NCI-H446 treated with DMSO at 0.1 percent for 48 hours (cell line): Measurements from ENCODE around the gene SUFU.
"Not testable (repeated sequence)": the region's sequence is repeated elsewhere in the genome, so short reads cannot be mapped to it uniquely, and the experiment has no call there.

Experiments
- DNase-seq: peaks from one replicate; lab custom pipeline; 2025; lab: John Stamatoyannopoulos, UW

The SUFU gene

DNA sequence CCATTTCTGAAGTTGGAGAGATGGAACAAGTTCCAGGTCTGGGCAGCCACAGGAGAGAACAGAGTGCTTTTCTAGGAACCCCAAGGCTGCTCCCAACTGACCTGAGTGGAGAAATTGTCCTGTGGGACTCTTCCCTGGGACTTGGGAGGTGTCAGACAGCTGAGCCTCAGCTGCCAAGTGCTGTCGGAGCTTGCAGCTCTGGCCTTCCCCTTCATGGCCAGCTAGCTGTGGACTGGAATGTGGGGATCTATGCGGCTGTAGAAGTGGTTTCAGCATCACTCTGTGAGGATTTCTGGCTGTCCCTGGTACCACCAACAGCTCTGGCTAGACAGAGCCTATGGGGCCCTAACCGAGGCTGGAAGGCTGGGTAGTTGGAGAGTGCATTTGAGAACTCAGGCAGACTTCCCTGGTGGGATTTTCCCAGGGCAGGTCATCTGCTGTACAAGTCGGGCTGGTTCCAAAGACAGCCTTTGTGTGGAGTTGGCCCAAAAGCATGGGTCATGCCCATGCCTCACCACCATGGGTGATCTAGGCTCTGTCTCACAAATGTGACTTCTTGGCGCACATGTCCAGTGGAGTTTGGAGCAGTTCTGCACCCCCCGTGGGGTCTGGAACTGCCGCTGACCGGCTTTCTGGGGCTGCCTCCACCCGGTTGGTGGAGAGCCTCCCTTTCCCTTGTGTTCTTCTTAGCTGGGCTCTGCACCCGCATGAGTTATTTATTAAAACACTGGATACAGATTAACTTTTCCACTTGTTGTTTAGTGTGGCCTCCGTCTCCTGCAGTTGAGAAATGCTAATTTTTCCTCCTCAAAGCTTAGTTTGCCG lies 10.9 kb downstream of the SUFU start:
- no peak for DNase-seq

DNA sequence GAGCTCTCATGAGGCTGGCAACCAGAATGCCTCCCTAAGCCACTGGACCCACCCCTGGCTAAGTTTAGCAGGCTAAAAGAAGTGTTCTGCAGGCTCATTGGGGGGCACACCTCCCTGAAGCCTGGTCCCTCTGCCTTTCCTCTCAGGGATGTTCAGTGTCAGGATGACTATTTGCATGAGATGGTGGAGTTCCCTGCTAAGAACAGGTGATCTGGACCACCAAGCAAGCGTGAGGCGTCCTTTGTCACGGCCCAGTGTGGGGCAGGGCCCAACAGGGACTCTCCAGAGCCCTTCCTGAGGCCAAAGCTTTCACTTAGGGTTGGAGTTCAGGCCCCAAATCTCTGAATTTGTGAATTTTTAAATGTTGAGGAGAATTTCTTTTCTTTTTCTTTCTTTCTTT lies 12.0 kb downstream of the SUFU start:
- DNase-seq, result no peak

DNA sequence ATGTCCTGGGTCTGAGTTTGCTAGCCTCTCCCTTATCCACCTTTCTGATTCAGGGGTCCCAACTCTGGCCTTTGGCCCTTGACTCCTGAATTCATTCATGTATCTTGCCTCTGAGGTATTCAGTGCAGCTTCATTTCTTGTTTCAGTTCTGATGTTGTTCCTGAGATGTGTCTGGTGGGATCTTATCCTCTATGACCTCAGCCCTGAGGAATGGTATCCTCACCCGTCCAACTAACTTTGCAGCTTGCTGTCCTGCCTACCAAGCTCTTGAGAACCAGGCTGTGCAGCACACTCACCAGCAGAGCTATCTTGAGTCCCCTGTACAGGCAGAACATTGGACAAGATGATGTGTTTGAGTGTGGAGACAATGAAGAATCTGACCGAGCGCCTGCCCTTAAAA lies 13.8 kb downstream of the SUFU start:
- DNase-seq, result no peak

DNA sequence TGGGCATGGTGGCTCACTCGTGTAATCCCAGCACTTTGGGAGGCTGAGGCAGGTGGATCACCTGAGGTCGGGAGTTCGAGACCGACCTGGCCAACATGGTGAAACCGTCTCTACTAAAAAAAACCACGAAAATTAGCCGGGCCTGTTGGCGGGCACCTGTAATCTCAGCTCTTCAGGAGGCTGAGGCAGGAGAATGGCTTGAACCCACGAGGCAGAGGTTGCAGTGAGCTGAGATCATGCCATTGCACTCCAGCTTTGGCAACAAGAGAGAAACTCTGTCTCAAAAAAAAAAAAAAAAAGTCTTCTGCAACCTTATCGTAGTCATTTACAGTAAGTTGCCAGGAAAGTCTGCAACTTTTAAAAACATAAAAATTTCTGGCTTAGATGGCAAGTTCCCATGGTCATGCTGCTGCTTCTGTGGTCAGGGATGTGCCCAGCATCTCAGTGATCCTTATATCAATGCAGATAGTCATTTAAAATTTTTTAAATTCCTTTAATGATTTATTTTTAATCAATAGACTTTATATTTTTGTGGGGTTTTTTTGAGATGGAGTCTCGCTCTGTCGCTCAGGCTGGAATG lies 15.6 kb downstream of the SUFU start:
- DNase-seq, result no peak

GRCh38 chr10:102522874-102523249 lies 19.1 kb downstream of the SUFU start:
- DNase-seq, result no peak

- no peak for DNase-seq
These were observed 19.7 kb downstream of the SUFU start for GRCh38 chr10:102523250-102524029.

DNA sequence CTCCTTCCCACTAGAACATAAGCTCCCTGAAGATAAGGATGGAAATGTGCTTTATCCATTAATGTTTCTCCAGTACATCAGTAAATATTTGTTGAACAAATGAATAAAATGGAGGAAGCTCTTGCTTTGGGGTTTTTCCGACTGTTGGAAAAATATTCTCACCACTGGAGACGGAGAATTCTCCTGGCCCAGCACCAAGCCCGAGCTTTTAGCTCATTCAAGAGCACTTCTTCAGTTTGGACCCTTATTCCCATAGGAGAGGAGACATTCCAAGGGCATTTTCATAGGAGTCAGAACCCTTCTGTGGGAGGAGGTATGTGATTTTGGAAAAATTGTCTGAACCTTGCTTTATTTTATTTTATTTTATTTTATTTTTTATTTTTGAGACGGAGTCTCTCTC lies 21.0 kb downstream of the SUFU start:
- no peak for DNase-seq

DNA sequence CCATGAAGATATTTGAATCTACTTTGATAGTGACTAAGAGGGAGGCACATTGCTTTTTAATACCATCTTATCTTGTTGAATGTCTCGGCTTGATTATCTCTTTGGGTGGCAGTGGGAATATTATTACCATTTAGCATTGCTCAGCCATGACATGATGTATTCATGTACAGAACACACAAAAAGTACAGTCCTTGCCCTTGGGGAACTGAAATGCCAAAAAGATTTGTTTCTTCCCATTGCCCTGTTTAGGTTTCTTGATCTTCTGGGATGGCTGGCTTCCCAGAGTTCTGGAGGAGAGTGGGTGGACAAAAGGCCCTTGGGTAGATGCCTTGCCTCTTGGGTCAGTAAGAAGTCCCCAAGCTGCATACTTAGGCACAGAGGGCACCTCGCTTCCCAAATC lies 23.8 kb downstream of the SUFU start:
- no peak for DNase-seq

GRCh38 chr10:102534333-102534732 lies 30.6 kb downstream of the SUFU start:
- no peak for DNase-seq

- not testable (repeated sequence) for DNase-seq
These were observed 31.2 kb downstream of the SUFU start for GRCh38 chr10:102534966-102535365.

DNA sequence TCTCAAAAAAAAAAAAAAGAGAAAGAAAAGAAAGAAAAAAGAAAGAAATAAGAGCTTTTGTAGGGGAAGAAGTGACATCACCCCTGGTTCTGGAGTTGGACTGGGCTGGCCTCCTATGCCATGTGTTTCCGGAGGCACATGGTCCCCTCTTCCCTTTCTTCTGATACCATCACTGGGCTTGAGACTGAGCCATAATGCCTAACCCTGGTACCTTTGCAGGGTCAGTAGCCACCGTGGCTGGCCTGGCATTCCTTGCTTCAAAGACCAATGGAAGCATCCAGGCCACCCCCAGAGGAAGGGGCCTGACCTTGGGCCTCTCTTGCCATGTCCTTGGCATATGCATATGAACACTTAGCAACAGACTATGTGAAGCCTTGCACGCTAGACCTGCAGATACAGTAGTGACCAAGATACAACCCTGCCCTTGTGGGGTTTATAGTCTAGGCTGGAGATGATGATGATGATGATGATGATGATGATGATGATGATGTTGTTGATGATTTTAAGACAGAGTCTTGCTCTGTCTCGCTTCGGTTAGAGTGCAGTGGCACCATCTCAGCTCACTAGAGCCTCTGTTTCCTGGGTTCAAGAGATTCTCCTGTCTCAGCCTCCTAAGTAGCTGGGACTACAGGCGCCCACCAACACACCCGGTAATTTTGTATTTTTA lies 31.8 kb downstream of the SUFU start:
- no peak for DNase-seq

- no peak for DNase-seq
These were observed 33.6 kb downstream of the SUFU start for GRCh38 chr10:102537367-102537766.

DNA sequence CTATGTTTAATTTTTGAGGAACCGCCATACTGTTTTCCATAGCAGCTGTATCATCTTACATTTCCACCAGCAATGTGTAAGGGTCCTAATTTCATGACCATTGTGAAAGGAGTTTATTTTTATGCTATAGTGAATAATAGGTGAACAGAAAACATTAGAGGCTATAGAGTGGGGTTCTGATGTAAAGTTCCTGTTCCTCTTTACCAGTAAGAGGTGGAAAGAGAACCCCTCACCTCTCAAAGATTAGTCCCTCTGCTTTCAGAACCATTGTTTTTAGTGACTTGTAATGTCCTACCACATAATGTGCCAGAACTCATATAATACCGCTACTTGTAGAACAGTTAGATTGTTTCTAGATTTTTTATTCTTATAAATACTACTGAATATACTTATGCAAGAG lies 34.2 kb downstream of the SUFU start:
- DNase-seq, result no peak

DNA sequence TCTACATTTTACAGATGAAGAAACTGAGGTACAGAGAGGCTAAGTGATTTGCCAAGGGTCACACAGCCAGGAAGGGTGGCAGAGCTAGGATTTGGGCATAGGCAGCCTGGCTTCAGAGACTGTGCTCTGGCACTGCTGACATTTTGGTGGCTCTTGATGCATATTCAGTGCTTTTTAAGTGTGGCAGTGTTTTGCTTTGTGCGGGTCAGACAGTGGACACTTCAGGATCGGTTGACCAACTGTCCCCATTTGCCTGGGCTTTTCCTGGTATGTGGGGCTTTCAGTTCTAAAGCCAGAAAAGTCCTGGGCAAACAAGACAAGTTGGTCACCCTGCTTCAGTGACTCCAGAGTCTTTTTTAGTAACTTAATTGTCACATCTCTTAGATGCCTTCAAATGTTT lies 35.0 kb downstream of the SUFU start:
- DNase-seq, result no peak

DNA sequence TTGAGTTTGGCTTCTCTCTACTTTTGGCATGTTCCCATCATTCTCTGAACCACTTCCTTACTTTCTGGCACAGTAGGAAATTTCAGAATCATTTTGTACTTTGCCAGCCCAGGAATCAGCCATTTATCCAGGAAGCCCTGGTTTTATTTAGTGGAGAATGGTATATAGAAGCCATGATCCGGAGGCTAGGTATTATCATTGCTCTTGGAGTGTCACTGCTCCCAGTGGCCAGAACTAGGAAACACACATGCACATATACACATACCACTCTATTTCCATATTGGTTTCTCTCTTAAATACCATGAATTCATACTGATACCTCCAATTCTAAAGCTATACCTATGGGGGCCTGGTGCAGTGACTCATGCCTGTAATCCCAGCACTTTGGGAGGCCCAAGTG lies 36.3 kb downstream of the SUFU start:
- DNase-seq, result no peak

- DNase-seq, result no peak
These were observed 39.1 kb downstream of the SUFU start for GRCh38 chr10:102542800-102543418.

DNA sequence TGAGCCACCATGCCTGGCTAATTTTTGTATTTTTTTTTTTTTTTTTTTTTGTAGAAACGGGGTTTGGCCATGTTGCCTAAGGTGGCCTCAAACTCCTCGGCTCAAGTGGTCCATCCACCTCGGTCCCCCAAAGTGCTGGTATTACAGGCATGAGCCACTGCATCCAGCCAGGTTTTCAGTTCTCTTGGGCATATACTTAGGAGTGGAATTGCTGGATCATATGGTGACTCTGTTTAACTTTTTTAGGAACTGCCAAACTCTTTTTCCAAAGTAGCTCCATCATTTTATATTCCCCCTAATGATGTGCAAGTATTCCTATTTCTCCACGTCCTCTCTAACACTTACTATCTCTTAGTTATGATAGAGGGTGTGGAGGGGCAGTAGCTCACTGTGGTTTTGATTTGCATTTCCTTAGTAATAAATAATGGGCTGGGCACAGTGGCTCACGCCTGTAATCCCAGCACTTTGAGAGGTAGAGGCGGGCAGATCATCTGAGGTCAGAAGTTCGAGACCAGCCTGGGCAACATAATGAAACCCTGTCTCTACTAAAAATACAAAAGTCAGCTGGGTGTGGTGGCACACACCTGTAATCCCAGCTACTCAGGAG lies 41.6 kb downstream of the SUFU start:
- DNase-seq, result no peak

DNA sequence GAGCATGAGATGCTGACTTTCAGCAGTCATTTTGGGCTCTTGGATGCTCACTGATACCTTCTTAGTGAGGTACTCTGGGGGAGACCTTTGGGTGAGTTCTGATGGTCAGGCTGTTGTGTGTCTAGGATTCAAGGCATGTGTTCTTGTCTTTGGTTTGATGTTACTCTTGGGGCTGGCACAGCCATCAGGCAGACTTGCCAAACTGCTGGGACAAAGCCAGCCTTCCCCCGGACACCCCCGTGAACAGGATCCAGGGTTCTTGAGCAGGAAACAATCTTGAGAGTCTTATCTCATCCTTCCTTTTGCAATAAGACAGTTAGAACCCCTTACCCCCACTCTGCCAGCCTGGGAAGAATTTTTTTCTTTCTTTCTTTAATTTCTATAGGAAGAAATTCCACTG lies 42.2 kb downstream of the SUFU start:
- no peak for DNase-seq

- no peak for DNase-seq
These were observed 43.0 kb downstream of the SUFU start for GRCh38 chr10:102546606-102547320.

GRCh38 chr10:102549549-102549948 lies 45.8 kb downstream of the SUFU start:
- DNase-seq, result no peak

- DNase-seq, result no peak
These were observed 47.0 kb downstream of the SUFU start for GRCh38 chr10:102550636-102551210.
